CD4-positive, alpha-beta T cell treated with Interleukin-10 for 1 hour (primary cell): Measurements from ENCODE around the gene BCL2L15.

Experiments used
- DNase-seq: peaks from one replicate; pipeline ENCODE4 v3.0.0-alpha.2; 2020

BCL2L15 gene

GRCh38 chr1:113905435-113905861, 18.1 kb upstream of the BCL2L15 start:
- no peak for DNase-seq

GRCh38 chr1:113904674-113905434, 17.5 kb upstream of the BCL2L15 start, which contains the start of the genes AP4B1 and DCLRE1B:
AP4B1 (minus strand) TSS chr1:113904799; CDS start chr1:113904717, 82 bp downstream.
DCLRE1B (plus strand) TSS chr1:113905326; CDS start chr1:113905587, 261 bp downstream.
- DNase-seq = peak; percentile 99

- DNase-seq = no peak
Measured at GRCh38 chr1:113904293-113904673, 16.9 kb upstream of the BCL2L15 start.

- peak; percentile 25 for DNase-seq
Measured at GRCh38 chr1:113903501-113904292, 16.3 kb upstream of the BCL2L15 start.

- DNase-seq = no peak
Measured at GRCh38 chr1:113901191-113901590, 13.8 kb upstream of the BCL2L15 start.

- DNase-seq = no peak
Measured at GRCh38 chr1:113899111-113899510, 11.7 kb upstream of the BCL2L15 start.

GRCh38 chr1:113898241-113898814, 10.9 kb upstream of the BCL2L15 start:
- no peak for DNase-seq

- no peak for DNase-seq
Measured at GRCh38 chr1:113895961-113896360, 8.6 kb upstream of the BCL2L15 start.

- DNase-seq = no peak
Measured at GRCh38 chr1:113895098-113895497, 7.7 kb upstream of the BCL2L15 start.

- DNase-seq = no peak
Measured at GRCh38 chr1:113893267-113893666, 5.9 kb upstream of the BCL2L15 start.

GRCh38 chr1:113891631-113892220, 4.3 kb upstream of the BCL2L15 start:
- DNase-seq = no peak

GRCh38 chr1:113890816-113891215, 3.4 kb upstream of the BCL2L15 start:
- no peak for DNase-seq

GRCh38 chr1:113886417-113887401, 672 bp downstream of the BCL2L15 start:
- no peak for DNase-seq

GRCh38 chr1:113881661-113882060, 5.7 kb downstream of the BCL2L15 start:
- no peak for DNase-seq

- no peak for DNase-seq
Measured at GRCh38 chr1:113879739-113880038, 7.7 kb downstream of the BCL2L15 start.

- no peak for DNase-seq
Measured at GRCh38 chr1:113876176-113876575, 11.2 kb downstream of the BCL2L15 start.

GRCh38 chr1:113875714-113876113, 11.7 kb downstream of the BCL2L15 start:
- no peak for DNase-seq

GRCh38 chr1:113874012-113874879, 13.1 kb downstream of the BCL2L15 start:
- peak; percentile 44 for DNase-seq

GRCh38 chr1:113872219-113872935, 15.0 kb downstream of the BCL2L15 start:
- peak; percentile 38 for DNase-seq

- peak; percentile 89 for DNase-seq
Measured at GRCh38 chr1:113871597-113872113, 15.7 kb downstream of the BCL2L15 start, which contains the start of gene PTPN22. PTPN22 (minus strand) TSS chr1:113871712.
